Urothelium cell line (cell line): ENCODE measurements around the gene BCL11A.
"Not testable (repeated sequence)": the region's sequence is repeated elsewhere in the genome, so short reads cannot be mapped to it uniquely, and the experiment has no call there.

Source experiments
- DNase-seq: peaks from one replicate; pipeline ENCODE4 v3.0.0; 2011; ENCODE audit warnings: low spot score, mixed read lengths
- FAIRE-seq: peaks from 2 replicates; lab custom pipeline; 2011; peaks lifted over from hg19 to GRCh38; lab: Jason Lieb, UNC

The BCL11A gene

DNA sequence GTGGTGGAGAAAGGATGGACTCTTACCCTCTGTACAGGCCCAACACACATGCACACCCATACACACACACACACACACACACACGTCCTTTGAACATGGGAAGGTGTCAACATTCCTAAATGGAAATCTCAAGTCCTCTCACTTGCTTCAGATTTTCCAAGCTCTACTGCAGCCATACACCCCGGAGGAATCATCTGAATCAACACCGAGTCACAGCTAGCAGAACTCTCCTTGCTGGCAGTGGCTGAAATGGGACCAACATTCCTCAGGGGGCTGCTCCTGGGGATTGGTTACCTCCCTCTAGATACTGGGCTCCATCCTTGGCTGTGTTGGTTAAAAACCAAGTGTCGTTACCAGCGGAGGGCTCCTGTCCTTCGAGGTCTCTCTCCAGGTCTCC, 112.7 kb downstream of the BCL11A start:
- FAIRE-seq (no peak), DNase-seq (no peak)

DNA sequence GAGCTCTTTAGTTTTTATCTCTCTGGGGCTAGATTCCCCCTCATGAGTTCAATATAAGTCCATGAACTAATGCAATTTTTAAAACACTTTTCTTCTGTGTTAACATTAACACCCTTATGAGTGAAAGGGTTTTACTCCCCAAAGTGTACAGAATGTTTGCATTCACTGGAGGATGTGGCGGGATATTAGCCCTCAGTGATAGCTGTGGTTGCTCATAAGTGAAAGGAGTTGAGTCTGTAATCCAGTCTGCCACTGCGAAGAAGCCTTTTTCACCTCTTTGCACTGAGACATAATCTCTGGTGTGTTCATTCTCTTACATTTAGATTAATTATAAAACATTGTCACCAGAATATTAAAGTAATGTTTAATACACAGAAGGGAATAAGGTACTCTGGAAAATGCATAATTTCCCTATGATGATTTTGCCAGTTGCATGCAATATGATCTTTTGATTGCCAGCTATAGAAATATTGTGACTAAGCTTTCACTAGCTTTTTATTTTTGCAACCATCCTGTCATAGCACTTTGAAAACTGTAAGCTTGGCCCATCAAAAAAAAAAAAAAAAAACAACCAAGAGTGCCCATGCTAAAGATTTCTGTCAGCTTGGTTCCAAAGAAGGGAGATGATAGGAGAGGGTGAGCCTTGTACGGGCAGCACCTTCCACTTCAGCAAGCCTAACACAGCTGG, 113.2 kb downstream of the BCL11A start:
- DNase-seq (no peak), FAIRE-seq (peak; percentile 32)

DNA sequence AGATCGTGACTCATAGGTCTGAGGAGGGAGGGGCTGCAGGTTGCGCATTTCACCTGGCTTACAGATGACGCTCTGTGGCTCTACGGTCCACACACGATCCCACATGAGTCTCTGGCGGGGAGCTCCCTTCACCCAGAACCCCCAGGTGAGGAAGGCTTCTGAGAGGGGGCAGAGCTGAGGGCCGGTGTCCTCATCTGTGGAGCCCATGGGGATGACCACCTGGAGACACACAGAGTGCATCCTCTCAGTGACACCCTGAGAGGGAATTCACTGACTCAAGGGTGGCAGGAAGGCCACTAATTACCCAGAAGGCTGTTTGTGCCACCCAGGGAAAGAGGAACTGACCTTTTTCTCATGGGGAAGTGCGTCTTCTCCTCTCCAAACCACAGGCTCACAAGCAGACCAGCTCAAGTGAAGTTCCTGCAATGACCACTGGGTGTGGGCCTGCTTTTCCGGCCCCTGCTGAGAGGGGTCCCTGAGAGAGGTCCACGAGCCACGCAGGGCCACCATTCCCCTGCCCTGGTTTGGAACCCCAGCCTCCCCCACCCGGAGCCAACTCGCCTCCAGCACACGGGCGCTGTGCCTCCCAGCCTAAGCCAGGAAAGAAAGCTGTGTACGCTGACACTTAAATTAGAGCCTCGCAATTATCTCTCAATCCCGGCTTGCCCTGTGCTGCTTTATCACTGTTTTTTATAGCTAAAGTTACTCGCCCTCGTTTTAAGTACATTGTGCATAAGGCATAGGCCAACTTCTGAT, 114.1 kb downstream of the BCL11A start:
- FAIRE-seq = no peak
- DNase-seq = no peak

DNA sequence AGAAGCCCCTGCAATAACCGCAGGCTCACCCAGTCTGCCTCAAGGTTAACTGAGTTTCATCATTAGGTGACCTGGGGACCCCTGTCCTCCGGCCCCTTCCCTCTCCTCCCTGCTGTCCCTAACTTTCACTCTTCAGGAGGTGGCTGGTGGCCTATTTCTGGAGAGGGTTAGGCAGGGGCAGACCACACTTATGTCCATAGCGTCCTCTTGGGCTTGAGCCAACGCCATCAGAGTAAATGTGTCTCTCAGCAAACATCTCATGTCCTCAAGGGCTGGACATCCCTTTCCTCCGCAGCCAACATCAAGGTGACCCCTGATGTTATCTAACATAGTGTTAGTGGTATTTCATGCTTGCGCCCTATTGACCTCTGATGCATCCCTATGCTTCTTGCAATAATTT, 114.8 kb downstream of the BCL11A start:
- DNase-seq (no peak), FAIRE-seq (no peak)

DNA sequence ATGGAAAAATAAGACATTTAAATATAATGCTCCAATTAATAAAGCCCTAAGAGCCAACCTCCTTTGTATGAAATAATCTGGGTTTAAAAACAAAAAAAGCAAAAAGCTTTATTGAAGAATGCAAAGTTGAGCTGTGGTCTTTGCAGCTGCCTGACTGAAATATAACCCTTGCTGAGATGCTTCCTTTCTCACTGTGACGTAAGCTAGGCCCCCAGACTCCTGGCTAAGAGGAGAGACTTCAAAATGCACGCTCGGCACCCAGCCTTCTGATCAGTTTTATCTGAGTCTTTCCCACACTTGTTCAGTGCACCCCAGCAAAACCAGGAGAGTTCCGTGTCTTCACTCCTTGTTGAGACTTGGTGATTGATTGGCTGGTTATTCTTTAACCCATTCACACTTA, 115.3 kb downstream of the BCL11A start:
- FAIRE-seq (no peak), DNase-seq (no peak)

DNA sequence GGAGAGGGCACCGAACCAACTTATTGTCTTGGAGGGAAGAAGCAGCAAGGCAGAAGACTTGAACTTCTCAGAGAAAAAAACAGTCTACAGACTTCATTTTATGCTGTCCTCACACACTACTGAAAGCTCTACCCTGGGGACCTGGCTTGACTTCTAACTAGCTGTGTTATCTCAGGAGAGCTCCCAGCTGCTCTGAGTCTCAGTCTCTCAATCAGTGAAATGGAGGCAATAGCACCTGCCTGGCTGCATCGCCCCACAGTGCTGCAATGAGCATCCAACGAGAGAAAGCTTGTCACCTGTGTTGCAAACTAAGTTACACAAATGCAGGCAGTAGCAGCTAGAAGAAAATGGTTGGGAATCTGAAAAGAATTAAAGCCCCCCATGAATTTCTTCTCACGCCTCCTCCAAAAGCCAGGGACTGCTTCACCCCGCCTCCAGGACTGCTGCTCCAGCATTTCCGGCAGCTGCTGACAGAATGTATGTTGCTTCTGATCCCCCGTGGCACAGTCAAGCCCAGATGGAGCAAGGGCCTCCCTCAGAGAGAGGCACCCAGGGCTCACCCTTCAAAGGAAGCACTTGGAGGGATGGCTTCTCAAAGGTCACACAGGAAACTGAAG, 116.3 kb downstream of the BCL11A start:
- FAIRE-seq = no peak
- no peak for DNase-seq

DNA sequence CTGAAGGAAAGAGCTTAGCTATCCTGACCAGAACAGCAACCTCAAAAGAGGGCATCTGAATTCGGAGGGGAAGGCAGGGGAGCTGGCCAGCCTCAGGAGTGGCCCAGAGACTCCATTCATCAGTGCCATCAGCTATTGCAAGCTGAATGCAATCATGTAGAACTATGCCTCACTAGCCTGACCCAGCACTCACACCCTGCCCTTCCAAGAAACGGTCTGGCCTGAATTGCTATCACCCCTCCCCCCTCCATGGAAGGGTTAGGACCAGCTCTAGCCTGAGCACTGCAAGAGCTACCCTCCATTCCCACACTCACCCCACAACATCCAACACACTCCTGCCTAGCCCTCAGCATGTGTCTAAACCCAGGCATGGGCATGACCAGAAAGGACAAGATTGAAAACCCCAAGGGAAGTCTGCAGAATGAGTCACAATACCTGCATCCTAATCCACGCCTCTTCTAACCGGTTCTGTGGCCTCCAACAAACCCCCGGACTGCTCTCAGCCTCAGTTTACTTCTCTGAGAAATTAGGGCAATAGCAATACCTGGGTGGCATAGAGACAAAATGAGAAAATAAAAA, 120.3 kb downstream of the BCL11A start:
- peak; percentile 89 for FAIRE-seq

DNA sequence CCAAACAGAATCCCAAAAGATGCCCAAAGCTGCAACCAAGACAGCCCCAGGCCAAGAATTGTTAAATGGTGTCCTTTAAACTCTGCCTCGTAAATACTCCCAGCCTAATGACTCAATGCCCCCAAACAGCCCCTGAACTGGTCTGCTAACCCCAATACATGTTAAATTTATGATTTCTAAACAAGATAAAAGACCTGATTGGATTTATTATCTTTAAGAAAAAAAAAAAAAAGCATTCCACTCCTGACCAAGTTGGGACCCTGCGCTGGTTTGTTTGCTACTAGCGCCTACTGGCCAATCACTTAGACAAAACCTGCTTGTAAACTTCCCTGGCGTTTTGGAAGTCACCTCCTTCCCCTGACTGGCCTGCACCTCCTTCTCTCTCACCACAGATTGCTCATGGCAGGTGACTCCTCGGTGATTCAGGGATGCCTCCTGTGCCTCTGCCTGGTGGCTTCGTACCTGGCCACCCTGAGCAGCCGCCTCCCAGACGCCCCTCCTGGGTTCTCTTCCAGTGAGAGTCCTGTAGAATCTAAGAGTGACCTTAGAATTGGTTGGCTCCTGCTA, 121.3 kb downstream of the BCL11A start:
- DNase-seq (no peak), FAIRE-seq (no peak)

More for the DNA sequence above, 120.3 kb downstream of the BCL11A start:
- DNase-seq = no peak

DNA sequence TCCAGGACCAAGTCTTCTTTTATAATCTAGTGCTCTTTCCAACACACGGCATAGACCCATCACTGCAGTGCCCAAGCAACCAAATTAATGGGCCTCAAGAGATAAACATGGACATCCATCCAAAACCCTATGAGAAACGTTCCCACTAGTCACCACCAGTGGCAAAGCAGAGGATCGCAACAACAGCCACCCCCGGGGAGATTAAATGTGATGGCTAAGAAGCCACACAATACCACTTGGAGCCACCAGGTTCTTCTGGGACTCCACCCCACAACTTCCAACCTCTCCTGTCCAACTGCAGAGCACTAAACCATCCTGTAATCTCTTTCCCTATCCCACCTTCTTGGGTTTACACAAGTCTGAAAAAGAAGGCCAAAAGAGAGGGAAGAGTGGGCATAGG, 123.8 kb downstream of the BCL11A start:
- FAIRE-seq (no peak), DNase-seq (no peak)

DNA sequence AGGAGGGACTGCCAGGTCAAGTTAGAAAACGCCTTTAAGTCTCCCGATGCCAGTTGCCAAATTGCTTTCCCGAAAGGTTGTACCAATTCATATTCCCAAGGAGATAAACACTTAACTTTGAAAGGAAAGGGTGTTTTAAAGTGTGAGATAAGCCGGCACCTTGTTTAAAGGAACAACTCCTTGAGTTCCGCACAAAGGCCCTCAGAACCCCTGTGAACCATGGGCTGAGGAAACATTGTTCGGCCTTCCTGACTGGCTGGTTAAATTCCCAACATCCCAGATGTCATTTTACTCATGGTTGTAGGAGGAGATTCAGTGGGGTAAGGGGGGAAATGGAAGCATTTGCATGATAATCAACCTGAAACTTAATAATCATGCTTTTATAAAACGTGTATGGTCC, 126.6 kb downstream of the BCL11A start:
- FAIRE-seq (no peak), DNase-seq (no peak)

DNA sequence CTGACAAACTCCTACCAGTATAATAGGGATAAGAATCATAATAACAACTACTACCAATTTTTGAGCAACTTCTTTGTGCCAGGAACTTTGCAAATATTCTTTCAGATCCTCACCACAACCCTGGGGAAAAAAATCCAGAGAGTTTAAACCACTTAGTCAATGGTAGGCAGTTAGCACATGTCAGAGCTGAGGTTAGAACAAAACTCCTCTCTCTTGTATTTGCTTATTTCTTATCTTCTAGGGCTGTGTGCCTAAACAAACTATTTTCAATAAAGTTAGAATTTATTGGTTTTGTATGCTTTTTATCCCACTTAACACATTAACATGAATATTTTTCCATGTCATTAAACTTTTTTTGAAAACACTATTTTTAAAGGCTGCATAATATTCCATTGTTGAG, 127.1 kb downstream of the BCL11A start:
- DNase-seq (no peak), FAIRE-seq (no peak)

DNA sequence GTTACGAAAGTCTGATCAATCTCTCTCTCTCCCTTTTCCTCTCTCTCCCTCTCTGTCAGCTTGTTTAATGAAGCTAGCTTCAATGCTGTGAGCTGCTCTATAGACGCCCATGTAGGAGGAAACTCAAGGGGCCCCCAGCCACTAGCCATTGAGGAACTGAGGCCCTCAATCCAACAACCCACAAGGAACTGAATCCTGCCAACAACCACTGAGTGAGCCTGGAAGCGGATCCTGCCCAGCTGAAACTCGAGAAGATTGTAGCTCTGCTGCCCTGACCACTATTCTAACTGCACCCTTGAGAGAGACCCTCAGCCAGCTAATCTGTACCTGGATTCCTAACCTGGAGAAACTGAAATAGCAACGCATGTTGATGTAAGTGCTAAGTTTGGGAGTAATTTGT, 129.2 kb downstream of the BCL11A start:
- no peak for DNase-seq
- FAIRE-seq = no peak

DNA sequence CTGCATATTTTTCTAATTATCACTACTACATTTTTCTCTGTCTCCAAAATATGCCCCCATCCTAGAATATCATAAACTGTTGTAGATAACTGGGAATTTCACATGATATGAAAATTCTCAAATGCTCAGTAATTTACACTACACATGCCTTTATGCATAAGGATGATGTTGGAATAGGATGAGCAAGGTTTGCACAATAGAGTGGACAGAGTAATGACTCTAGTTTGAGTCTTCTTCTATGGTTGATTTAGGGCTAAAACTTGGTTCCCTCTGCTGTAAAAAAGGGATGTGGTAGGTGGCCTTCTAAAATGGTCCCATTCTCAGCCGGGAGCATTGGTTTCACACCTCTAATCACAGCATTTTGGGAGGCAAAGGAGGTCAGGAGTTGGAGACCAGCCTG, 129.9 kb downstream of the BCL11A start:
- FAIRE-seq (no peak), DNase-seq (no peak)

DNA sequence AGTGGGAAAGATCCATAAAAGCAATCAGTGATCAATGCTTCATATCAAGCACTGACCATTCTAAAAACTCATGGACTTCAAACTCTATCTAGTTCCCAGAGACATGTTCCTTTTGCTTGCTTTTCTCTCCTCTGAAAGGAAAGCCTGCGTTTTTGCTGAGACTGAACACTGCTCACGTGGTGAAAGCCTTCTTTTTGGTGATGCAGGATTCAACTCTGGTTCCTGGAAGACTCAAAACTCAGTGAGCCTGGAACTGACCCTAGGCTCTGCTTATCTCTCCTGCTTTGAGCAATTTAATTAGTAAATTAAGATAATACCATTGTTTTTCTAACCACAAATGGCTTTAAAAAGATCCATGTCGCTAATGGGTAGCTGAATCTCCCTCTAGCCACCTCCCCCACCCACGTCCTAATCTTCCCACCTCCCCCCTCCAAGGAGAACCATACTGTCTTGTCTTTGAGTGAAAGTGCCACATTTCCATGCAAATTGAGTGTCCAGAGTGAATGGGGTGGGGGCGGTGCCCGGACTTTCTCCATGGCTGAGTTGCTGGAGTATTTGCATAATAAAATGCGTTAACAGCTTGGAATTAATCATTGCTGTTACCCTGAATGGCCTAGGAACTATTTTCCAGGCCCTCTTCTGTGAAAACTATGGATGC, 130.5 kb downstream of the BCL11A start:
- no peak for FAIRE-seq

DNA sequence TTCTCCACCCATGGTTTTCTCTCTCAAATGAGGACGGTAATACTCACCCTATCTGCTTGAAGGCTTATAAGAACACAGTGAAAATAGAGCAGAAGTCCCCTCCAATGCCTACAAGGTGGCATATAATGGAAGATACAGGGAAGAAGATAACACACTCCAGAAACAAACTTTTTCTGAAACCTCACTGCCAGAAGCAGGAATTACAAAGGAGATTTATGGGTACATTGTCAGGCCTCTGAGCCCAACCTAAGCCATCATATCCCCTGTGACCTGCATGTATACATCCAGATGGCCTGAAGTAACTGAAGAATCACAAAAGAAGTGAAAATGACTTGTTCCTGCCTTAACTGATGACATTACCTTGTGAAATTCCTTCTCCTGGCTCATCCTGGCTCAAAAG, 136.2 kb downstream of the BCL11A start:
- not testable (repeated sequence) for FAIRE-seq, DNase-seq

More for the DNA sequence above, 130.5 kb downstream of the BCL11A start:
- no peak for DNase-seq

DNA sequence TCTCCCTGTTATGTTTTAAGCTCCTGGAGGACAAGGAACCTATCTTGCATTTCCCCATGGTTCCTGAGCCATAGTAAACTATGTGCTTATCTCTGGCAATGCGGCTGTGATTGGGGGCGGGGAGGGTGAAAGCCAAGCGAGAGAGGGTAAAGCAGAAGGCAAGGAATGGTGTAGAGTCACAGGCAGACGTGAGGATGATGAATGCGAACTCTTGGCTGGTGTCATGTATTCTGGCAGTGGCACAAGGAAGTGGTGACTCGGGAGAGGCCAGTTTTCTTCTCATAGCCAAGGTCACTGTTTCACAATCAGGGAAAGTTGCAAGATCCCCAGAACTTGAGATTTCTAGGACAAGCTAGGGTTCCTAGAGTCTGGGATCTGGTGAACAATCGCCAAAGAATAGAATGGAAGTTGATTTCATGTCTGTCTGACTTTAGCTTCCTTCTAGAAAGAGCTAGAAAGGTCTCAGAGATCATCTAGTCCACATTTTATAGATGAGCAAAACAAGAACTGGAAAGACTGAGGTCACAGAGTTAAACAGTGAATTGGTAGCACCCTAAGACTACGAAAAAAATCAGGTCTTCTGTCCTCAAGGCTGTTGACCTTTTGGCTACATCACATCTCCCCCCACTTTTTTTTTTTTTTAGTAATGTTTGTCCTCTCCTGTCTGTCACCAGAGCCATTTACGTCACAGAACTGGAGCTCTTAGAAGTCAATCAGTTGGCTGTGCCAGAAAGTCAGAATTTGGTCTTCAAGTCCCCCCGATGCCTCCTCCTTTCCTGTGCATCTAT, 137.0 kb downstream of the BCL11A start:
- FAIRE-seq (no peak), DNase-seq (no peak)

DNA sequence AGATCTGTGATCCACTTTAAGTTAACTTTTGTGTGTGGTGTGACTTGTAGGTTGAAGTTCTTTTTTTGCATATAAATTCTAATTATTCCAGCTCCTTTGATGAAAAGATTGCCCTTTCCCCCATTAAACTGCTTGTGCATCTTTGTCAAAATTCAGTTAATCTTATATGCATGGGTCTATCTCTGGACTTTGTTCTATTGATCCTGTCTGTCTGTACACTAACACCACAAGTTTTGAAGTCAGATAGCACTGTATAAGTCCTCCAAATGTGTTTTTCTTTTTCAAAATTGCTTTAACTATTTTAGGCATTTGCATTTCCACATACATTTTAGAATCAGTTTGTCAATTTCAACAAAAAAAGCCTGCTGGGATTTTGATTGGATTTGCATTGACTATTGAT, 137.6 kb downstream of the BCL11A start:
- FAIRE-seq = no peak

DNA sequence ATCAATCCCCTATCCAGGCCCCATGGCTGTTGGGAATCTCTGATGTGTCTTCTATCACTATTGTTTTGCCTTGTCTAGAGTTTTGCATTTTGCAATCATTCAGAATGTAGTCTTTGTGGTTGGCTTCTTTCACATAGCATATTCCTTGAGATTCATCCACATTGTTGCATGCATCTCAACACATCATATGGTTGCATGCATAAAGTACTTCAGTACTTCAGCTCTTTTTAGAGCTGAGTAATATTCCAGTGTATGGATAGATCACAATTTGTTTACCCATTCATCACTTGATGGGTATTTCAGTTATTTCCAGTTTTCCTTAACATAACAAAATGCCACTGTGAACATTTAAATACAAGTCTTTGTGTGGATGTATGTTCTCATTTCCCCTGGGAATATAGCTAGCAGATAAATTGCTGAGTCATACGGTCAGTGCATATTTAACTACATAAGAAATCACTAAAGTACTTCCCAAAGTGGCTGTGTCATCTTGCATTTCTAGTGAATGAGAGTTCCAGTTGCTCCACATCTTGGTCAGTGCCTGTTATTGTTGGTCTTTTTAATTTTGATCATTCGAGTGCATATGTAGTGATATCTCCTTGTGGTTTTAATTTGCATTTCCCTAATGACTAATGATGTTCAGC, 138.8 kb downstream of the BCL11A start:
- no peak for FAIRE-seq

More for the DNA sequence above, 137.6 kb downstream of the BCL11A start:
- no peak for DNase-seq

DNA sequence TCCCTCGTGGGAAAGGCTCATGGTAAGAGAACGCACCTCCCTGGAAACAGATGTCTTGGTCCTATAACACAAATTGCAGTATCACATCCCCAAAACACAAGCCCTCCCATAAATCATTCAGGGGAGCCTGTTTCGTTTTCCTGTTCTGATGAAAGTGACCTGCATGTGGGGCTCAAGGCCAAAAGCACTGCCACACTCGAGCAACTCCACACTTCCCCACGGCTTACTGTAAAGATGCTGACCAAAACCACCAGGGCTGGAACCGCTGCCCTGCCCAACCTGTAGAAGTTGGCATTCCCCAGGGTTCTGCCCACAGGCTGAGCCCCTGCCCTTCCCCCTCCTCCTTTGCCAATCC, 139.7 kb downstream of the BCL11A start:
- FAIRE-seq (no peak), DNase-seq (no peak)

More for the DNA sequence above, 138.8 kb downstream of the BCL11A start:
- DNase-seq = peak; percentile 25
